Natural killer cell (primary cell): ENCODE data around the gene PCLO. TPM values are rescaled to one million over a fixed set of nuclear protein-coding genes. Genes with fewer than 3 reads are reported as not detected.

Experiments
- ATAC-seq, 3 donors: fragments of 150-1000 bp in 2 of 3; fragments of 200-7000 bp in 1 of 3; cut with Tn5 transposase; 1 replicate in 1 of 3; 2 replicates in 2 of 3; pipeline ENCODE4 v1.10.0; 2021; ENCODE audit warnings: mild to moderate bottlenecking in 2 of 3, moderate library complexity in 2 of 3
- DNase-seq, 2 donors: peaks; one replicate each; pipeline versions ENCODE4 v3.0.0 to v3.0.0-alpha.2; 2013 to 2021; ENCODE audit warnings: mixed read lengths in 1 of 2
- H3K27ac ChIP-seq: one replicate; pipeline ENCODE4 v1.5.1; 2013; ENCODE audit warnings: mild to moderate bottlenecking, low read length
- H3K27me3 ChIP-seq: one replicate; pipeline ENCODE4 v1.6.1; 2013; ENCODE audit warnings: low read length; ENCODE audit not compliant: control insufficient read depth, insufficient read depth
- H3K36me3 ChIP-seq: one replicate; pipeline ENCODE4 v1.6.1; 2013; ENCODE audit warnings: low read length; ENCODE audit not compliant: control insufficient read depth, insufficient read depth
- H3K4me1 ChIP-seq: one replicate; pipeline ENCODE4 v1.6.1; 2013; ENCODE audit warnings: low read length; ENCODE audit not compliant: control insufficient read depth, insufficient read depth
- H3K4me3 ChIP-seq: one replicate; pipeline ENCODE4 v1.5.1; 2013; ENCODE audit warnings: low read length
- H3K9me3 ChIP-seq: one replicate; pipeline ENCODE4 v1.6.1; 2013; ENCODE audit warnings: low read length; ENCODE audit not compliant: control insufficient read depth, insufficient read depth
- H3K27ac Mint-ChIP-seq, 2 donors: one replicate each; pipeline ENCODE4 v1.8.0; 2022; ENCODE audit warnings: mild to moderate bottlenecking in 2 of 2, mixed read lengths in 2 of 2, moderate library complexity in 1 of 2
- H3K27me3 Mint-ChIP-seq, 2 donors: one replicate each; pipeline ENCODE4 v1.8.0; 2022; ENCODE audit warnings: low read depth in 2 of 2, mixed read lengths in 2 of 2
- H3K36me3 Mint-ChIP-seq: one replicate; pipeline ENCODE4 v1.8.0; 2022; ENCODE audit warnings: mixed read lengths
- H3K4me1 Mint-ChIP-seq, 2 donors: one replicate each; pipeline ENCODE4 v1.8.0; 2022; ENCODE audit warnings: mixed read lengths in 2 of 2
- H3K4me3 Mint-ChIP-seq: one replicate; pipeline ENCODE4 v1.8.0; 2022; ENCODE audit warnings: mild to moderate bottlenecking, moderate library complexity, mixed read lengths
- H3K9me3 Mint-ChIP-seq, 2 donors: one replicate each; pipeline ENCODE4 v1.8.0; 2022; ENCODE audit warnings: mixed read lengths in 2 of 2
- CTCF ChIP-seq: fragments of 200-600 bp; IDR thresholded peaks from one replicate; pipeline ENCODE4 v1.8.0; 2022; ENCODE audit warnings: antibody characterized with exemption
- WGBS: methylation state at CpG from one replicate; pipeline ENCODE4 v1.1.7; 2013; ENCODE audit warnings: missing lambda C conversion rate; ENCODE audit not compliant: insufficient coverage; 5-methylcytosine and 5-hydroxymethylcytosine counted together
- intact Hi-C: fragments of 100-400 bp; cut with micrococcal nuclease; formaldehyde crosslinking; loops from one replicate; pipeline ENCODE4 v1.14.2; 2022
- total RNA-seq, 4 donors: library from RNA; stranded (reverse); fragments of 120-200 nt in 1 of 4; gene quantifications; one replicate each; pipeline versions ENCODE4 v1.2.3 to v1.2.4, GENCODE V29; 2013 to 2022

The PCLO gene
- total RNA-seq, 3 donors from 2014 or later (not counting 1 experiment from before 2014, with no cell fraction given): not detected

- no peak overlapping the region for H3K27ac ChIP-seq
- ATAC-seq (no peak), DNase-seq (no peak)
- TF ChIP-seq CTCF: no peak
- no peaks in the 10 kb centered on the region for H3K9me3 ChIP-seq
- no peak overlapping the region for H3K4me3 ChIP-seq
- 76% methylated on average over 4 of the region's 5 CpGs for WGBS
- H3K27me3 Mint-ChIP-seq: no peaks in the 10 kb centered on the region
- peaks cover 12 to 14% of the 10 kb centered on the region in 2 donors for H3K9me3 Mint-ChIP-seq
- no peaks in the 10 kb centered on the region for H3K27me3 ChIP-seq
- no peak overlapping the region for H3K27ac Mint-ChIP-seq
- intact Hi-C loops: no loop called here
- no peak overlapping the region for H3K4me3 Mint-ChIP-seq
- peaks cover 6% of the 10 kb centered on the region for H3K36me3 Mint-ChIP-seq
- no peaks in the 10 kb centered on the region for H3K4me1 Mint-ChIP-seq
- no peaks in the 10 kb centered on the region for H3K36me3 ChIP-seq
- no peaks in the 10 kb centered on the region for H3K4me1 ChIP-seq
Observed at GRCh38 chr7:83130623-83131545, 31.8 kb downstream of the PCLO start.

GRCh38 chr7:83130191-83130590 is 32.5 kb downstream of the PCLO start:
- Mint-ChIP-seq H3K27me3 (no peaks in the 10 kb centered on the region), H3K27ac (no peak overlapping the region), H3K36me3 (peaks cover 6% of the 10 kb centered on the region), H3K4me3 (no peak overlapping the region), H3K4me1 (no peaks in the 10 kb centered on the region), H3K9me3 (peaks cover 13 to 16% of the 10 kb centered on the region in 2 donors)
- Histone ChIP-seq H3K4me1 (no peaks in the 10 kb centered on the region), H3K27ac (no peak overlapping the region), H3K9me3 (no peaks in the 10 kb centered on the region), H3K27me3 (no peaks in the 10 kb centered on the region), H3K36me3 (no peaks in the 10 kb centered on the region), H3K4me3 (no peak overlapping the region)
- TF ChIP-seq CTCF: no peak
- no peak for ATAC-seq
- 82% methylated on average over 3 of the region's 5 CpGs for WGBS
- intact Hi-C loops: no loop called here
- no peak for DNase-seq

- H3K9me3 Mint-ChIP-seq: peaks cover 4 to 22% of the 10 kb centered on the region in 2 donors
- peaks cover 10% of the 10 kb centered on the region for H3K9me3 ChIP-seq
- intact Hi-C loops: no loop called here
- H3K27me3 ChIP-seq: no peaks in the 10 kb centered on the region
- no peaks in the 10 kb centered on the region for H3K4me1 Mint-ChIP-seq
- peaks cover 13% of the 10 kb centered on the region for H3K36me3 Mint-ChIP-seq
- no peaks in the 10 kb centered on the region for H3K4me1 ChIP-seq
- WGBS: 71% methylated on average over 2 of the region's 2 CpGs
- H3K36me3 ChIP-seq: no peaks in the 10 kb centered on the region
- H3K4me3 ChIP-seq: no peak overlapping the region
- no peak for TF ChIP-seq CTCF
- no peak overlapping the region for H3K27ac ChIP-seq
- H3K27me3 Mint-ChIP-seq: no peaks in the 10 kb centered on the region
- ATAC-seq (no peak), DNase-seq (no peak)
- no peak overlapping the region for H3K4me3 Mint-ChIP-seq
- no peak overlapping the region for H3K27ac Mint-ChIP-seq
Observed at GRCh38 chr7:83119494-83119893, 43.2 kb downstream of the PCLO start.
